ENCODE results near the gene URGCP.
"Not testable (repeated sequence)": the region's sequence is repeated elsewhere in the genome, so short reads cannot be mapped to it uniquely, and the experiment has no call there.

URGCP gene

GRCh38 chr7:43872406-43873110, 33.8 kb downstream of the URGCP start:
- no peak for DNase-seq

- no peak for DNase-seq
Observed at GRCh38 chr7:43871064-43871463, 35.3 kb downstream of the URGCP start.

GRCh38 chr7:43870316-43870715, 36.1 kb downstream of the URGCP start:
- no peak for DNase-seq

- DNase-seq = peak in 1 of 2 experiments; percentile 28
Observed at GRCh38 chr7:43869867-43870240, 36.5 kb downstream of the URGCP start.

GRCh38 chr7:43869006-43869866, 37.2 kb downstream of the URGCP start, which contains the start of gene MRPS24:
MRPS24 (minus strand) TSS chr7:43869517; CDS start chr7:43869495, 22 bp downstream.
- peak; percentile 86 to 89 for DNase-seq

- DNase-seq = no peak
Observed at GRCh38 chr7:43868681-43869005, 37.8 kb downstream of the URGCP start.

GRCh38 chr7:43868181-43868580, 38.2 kb downstream of the URGCP start:
- no peak for DNase-seq

GRCh38 chr7:43865277-43865676, 41.1 kb downstream of the URGCP start:
- no peak for DNase-seq

GRCh38 chr7:43864126-43864525, 42.3 kb downstream of the URGCP start:
- DNase-seq = no peak

GRCh38 chr7:43856996-43857395, 49.4 kb downstream of the URGCP start:
- DNase-seq = no peak

- DNase-seq = no peak
Observed at GRCh38 chr7:43856316-43856715, 50.1 kb downstream of the URGCP start.

- no peak for DNase-seq
Observed at GRCh38 chr7:43855176-43855575, 51.2 kb downstream of the URGCP start.

GRCh38 chr7:43851805-43852204, 54.6 kb downstream of the URGCP start:
- no peak for DNase-seq

GRCh38 chr7:43850348-43851116, 55.9 kb downstream of the URGCP start:
- no peak for DNase-seq

GRCh38 chr7:43849047-43849446, 57.3 kb downstream of the URGCP start:
- DNase-seq = peak in 1 of 2 experiments; percentile 53

GRCh38 chr7:43847496-43847895, 58.9 kb downstream of the URGCP start:
- no peak for DNase-seq

GRCh38 chr7:43844662-43845061, 61.7 kb downstream of the URGCP start:
- no peak for DNase-seq

- no peak for DNase-seq
Observed at GRCh38 chr7:43844257-43844656, 62.1 kb downstream of the URGCP start.

GRCh38 chr7:43843296-43843695, 63.1 kb downstream of the URGCP start:
- no peak for DNase-seq

GRCh38 chr7:43838201-43838658, 68.2 kb downstream of the URGCP start:
- DNase-seq = no peak

GRCh38 chr7:43834463-43835251, 71.7 kb downstream of the URGCP start:
- DNase-seq = no peak

- not testable (repeated sequence) for DNase-seq
Observed at GRCh38 chr7:43830917-43831316, 75.5 kb downstream of the URGCP start.

All from NCI-H524 (cell line).